H1 (cell line): ENCODE data around the gene C1orf115.

Experiments used
- CHD2 ChIP-seq: IDR thresholded peaks from 2 replicates; pipeline ENCODE4 v1.6.1; 2012; ENCODE audit warnings: low read length, improper control_type of control experiment
- EP300 ChIP-seq, 2 experiments: IDR thresholded peaks; 1 replicate in 1 of 2; 2 replicates in 1 of 2; pipeline ENCODE4 v1.6.1; 2011 to 2012; ENCODE audit warnings: low read depth in 2 of 2, low read length in 2 of 2, mild to moderate bottlenecking in 2 of 2, borderline replicate concordance in 1 of 2, inconsistent platforms in 1 of 2, moderate library complexity in 1 of 2
- HDAC2 ChIP-seq, 2 experiments: fragments of 300-600 bp in 1 of 2; sonication (generic) in 1 of 2; IDR thresholded peaks; 2 replicates each; pipeline ENCODE4 v1.6.1; 2011 to 2012; ENCODE audit warnings: low read depth in 2 of 2, low read length in 2 of 2, mild to moderate bottlenecking in 2 of 2, moderate library complexity in 2 of 2, borderline replicate concordance in 1 of 2, inconsistent platforms in 1 of 2
- KDM5A ChIP-seq: fragments of 200-600 bp; IDR thresholded peaks from 2 replicates; pipeline ENCODE4 v1.7.1; 2012; ENCODE audit warnings: mild to moderate bottlenecking, low read length, inconsistent platforms, mixed read lengths
- POLR2A ChIP-seq, 2 experiments: IDR thresholded peaks; 1 replicate in 1 of 2; 2 replicates in 1 of 2; pipeline ENCODE4 v1.6.1; 2011; ENCODE audit warnings: low read depth in 2 of 2, low read length in 2 of 2, mild to moderate bottlenecking in 2 of 2; ENCODE audit errors: control extremely low read depth in 1 of 2
- POLR2AphosphoS5 ChIP-seq: IDR thresholded peaks from 2 replicates; pipeline ENCODE4 v1.6.1; 2011; ENCODE audit warnings: low read depth, low read length
- SIX5 ChIP-seq: IDR thresholded peaks from 2 replicates; pipeline ENCODE4 v1.6.1; 2011; ENCODE audit warnings: mild to moderate bottlenecking, low read depth, low read length
- ZNF274 ChIP-seq: IDR thresholded peaks from 2 replicates; pipeline ENCODE4 v1.7.0; 2012; ENCODE audit warnings: low read length, borderline replicate concordance; ENCODE audit errors: extremely low read depth
- TF ChIP-seq, protein P1 (sequence below), 3 experiments: IDR thresholded peaks; 1 replicate in 2 of 3; 2 replicates in 1 of 3; pipeline versions ENCODE4 v1.5.1 to v1.6.1; 2011; ENCODE audit warnings: low read length in 3 of 3, mild to moderate bottlenecking in 3 of 3, inconsistent platforms in 2 of 3, low read depth in 1 of 3, moderate library complexity in 1 of 3; ENCODE audit not compliant: insufficient read depth in 1 of 3; ENCODE audit errors: control extremely low read depth in 1 of 3
- TF ChIP-seq, protein P2 (sequence below): IDR thresholded peaks from 2 replicates; pipeline ENCODE4 v1.6.1; 2012; ENCODE audit warnings: inconsistent platforms

DNA sequence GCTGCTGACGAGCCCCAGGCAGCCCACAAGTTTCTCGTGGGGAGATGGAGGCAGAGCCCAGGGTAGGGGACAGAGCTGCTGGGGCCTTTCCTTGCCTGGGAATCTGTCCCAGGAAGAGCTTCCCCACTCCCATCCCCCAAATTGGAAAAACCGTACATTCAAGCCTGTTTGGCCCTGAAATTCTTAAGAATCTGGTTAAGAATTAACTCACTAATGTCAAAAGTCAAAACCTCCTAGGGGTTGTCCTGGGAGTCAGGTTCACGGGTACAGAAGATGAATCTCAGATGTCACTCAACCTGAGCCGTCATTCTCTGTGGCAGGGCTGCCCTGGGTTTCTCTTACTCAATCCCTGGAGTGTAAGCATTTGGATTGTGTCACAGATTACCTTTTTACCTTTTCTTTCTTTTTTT, 8.4 kb downstream of the C1orf115 start:
- TF ChIP-seq POLR2A (IDR thresholded peaks at IDR 0.05; ENCODE audit: control extremely low read depth in 1 of 2, low read depth in 2 of 2, low read length in 2 of 2) (no peak), POLR2AphosphoS5 (no peak), CHD2 (no peak), SIX5 (no peak), ZNF274 (no peak), HDAC2 (IDR thresholded peaks at IDR 0.05; ENCODE audit: borderline replicate concordance in 1 of 2, low read depth in 2 of 2, low read length in 2 of 2) (no peak), EP300 (IDR thresholded peaks at IDR 0.05; ENCODE audit: borderline replicate concordance in 1 of 2, low read depth in 2 of 2, low read length in 2 of 2) (no peak), KDM5A (no peak)
- TF ChIP-seq, protein P1, sequence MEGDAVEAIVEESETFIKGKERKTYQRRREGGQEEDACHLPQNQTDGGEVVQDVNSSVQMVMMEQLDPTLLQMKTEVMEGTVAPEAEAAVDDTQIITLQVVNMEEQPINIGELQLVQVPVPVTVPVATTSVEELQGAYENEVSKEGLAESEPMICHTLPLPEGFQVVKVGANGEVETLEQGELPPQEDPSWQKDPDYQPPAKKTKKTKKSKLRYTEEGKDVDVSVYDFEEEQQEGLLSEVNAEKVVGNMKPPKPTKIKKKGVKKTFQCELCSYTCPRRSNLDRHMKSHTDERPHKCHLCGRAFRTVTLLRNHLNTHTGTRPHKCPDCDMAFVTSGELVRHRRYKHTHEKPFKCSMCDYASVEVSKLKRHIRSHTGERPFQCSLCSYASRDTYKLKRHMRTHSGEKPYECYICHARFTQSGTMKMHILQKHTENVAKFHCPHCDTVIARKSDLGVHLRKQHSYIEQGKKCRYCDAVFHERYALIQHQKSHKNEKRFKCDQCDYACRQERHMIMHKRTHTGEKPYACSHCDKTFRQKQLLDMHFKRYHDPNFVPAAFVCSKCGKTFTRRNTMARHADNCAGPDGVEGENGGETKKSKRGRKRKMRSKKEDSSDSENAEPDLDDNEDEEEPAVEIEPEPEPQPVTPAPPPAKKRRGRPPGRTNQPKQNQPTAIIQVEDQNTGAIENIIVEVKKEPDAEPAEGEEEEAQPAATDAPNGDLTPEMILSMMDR (IDR thresholded peaks at IDR 0.05; ENCODE audit: control extremely low read depth in 1 of 3, insufficient read depth in 1 of 3, low read depth in 1 of 3, low read length in 3 of 3), result no peak
- TF ChIP-seq, protein P2, sequence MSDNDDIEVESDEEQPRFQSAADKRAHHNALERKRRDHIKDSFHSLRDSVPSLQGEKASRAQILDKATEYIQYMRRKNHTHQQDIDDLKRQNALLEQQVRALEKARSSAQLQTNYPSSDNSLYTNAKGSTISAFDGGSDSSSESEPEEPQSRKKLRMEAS, result no peak
